GM23338 (cell line): ENCODE measurements around the gene PLA2G12A. TPM values are rescaled to one million over a fixed set of nuclear protein-coding genes. Genes with fewer than 3 reads are reported as not detected.

Experiments used
- ATAC-seq: fragments of 200-7000 bp; cut with Tn5 transposase; 3 replicates; pipeline ENCODE4 v1.9.1; 2020
- DNase-seq: peaks from one replicate; pipeline ENCODE4 v3.0.0-alpha.2; 2015; ENCODE audit warnings: low spot score
- H2AFZ ChIP-seq: fragments of 200-600 bp; sonication (generic); 2 replicates; pipeline ENCODE4 v1.8.0; 2016; ENCODE audit warnings: antibody characterized with exemption, mild to moderate bottlenecking, moderate library complexity
- H3F3A ChIP-seq: fragments of 200-600 bp; sonication (generic); replicated peaks from 2 replicates; pipeline ENCODE4 v1.8.0; 2017; ENCODE audit warnings: antibody characterized with exemption, mixed run types, low read depth
- H3K27ac ChIP-seq: fragments of 200-600 bp; sonication (generic); 2 replicates; pipeline ENCODE4 v1.6.1; 2016; ENCODE audit warnings: low read depth
- H3K27me3 ChIP-seq: fragments of 200-600 bp; sonication (generic); 2 replicates; pipeline ENCODE4 v1.8.0; 2016; ENCODE audit warnings: mild to moderate bottlenecking, mixed run types, moderate library complexity; ENCODE audit not compliant: insufficient read depth
- H3K36me3 ChIP-seq: fragments of 200-600 bp; sonication (generic); 2 replicates; pipeline ENCODE4 v1.8.0; 2016; ENCODE audit warnings: mild to moderate bottlenecking; ENCODE audit not compliant: insufficient read depth
- H3K4me1 ChIP-seq: fragments of 200-600 bp; sonication (generic); 2 replicates; pipeline ENCODE4 v1.8.0; 2016; ENCODE audit warnings: mild to moderate bottlenecking, moderate library complexity; ENCODE audit not compliant: insufficient read depth
- H3K4me2 ChIP-seq: fragments of 200-600 bp; sonication (generic); 2 replicates; pipeline ENCODE4 v1.7.1; 2017; ENCODE audit warnings: mixed run types
- H3K4me3 ChIP-seq: fragments of 200-600 bp; sonication (generic); 2 replicates; pipeline ENCODE4 v1.6.1; 2016; ENCODE audit warnings: mixed run types
- H3K79me2 ChIP-seq: fragments of 200-600 bp; sonication (generic); replicated peaks from 2 replicates; pipeline ENCODE4 v1.8.0; 2017; ENCODE audit warnings: mild to moderate bottlenecking; ENCODE audit not compliant: insufficient read depth
- H3K9me2 ChIP-seq: fragments of 200-600 bp; sonication (generic); 2 replicates; pipeline ENCODE4 v1.8.0; 2017; ENCODE audit not compliant: insufficient read depth
- H4K20me1 ChIP-seq: fragments of 200-600 bp; sonication (generic); replicated peaks from 2 replicates; pipeline ENCODE4 v1.8.0; 2017; ENCODE audit warnings: mild to moderate bottlenecking; ENCODE audit not compliant: insufficient read depth
- H3K27ac Mint-ChIP-seq: 2 replicates; pipeline ENCODE4 v1.8.0; 2020; ENCODE audit warnings: inconsistent platforms, mild to moderate bottlenecking, moderate library complexity, mixed read lengths
- H3K27me3 Mint-ChIP-seq: 3 replicates; pipeline ENCODE4 v1.8.0; 2022; ENCODE audit warnings: low read depth, mild to moderate bottlenecking, moderate library complexity, mixed read lengths, inconsistent platforms; ENCODE audit not compliant: insufficient read depth, poor library complexity
- H3K36me3 Mint-ChIP-seq: 3 replicates; pipeline ENCODE4 v1.8.0; 2021; ENCODE audit warnings: low read depth, mild to moderate bottlenecking, inconsistent platforms, moderate library complexity, mixed read lengths
- H3K4me1 Mint-ChIP-seq: 3 replicates; pipeline ENCODE4 v1.8.0; 2020; ENCODE audit warnings: mild to moderate bottlenecking, inconsistent platforms, mixed read lengths
- H3K4me3 Mint-ChIP-seq: 3 replicates; pipeline ENCODE4 v1.8.0; 2021; ENCODE audit warnings: moderate library complexity, mild to moderate bottlenecking, inconsistent platforms, mixed read lengths
- H3K9me3 Mint-ChIP-seq: 3 replicates; pipeline ENCODE4 v1.8.0; 2020; ENCODE audit warnings: moderate library complexity, mild to moderate bottlenecking, inconsistent platforms, mixed read lengths
- CREB1 ChIP-seq: fragments of 250-450 bp; sonication (Bioruptor Pico); IDR thresholded peaks from 2 replicates; pipeline ENCODE4 v1.5.0; 2020; ENCODE audit warnings: low read depth, mild to moderate bottlenecking, moderate library complexity
- CTCF ChIP-seq, 2 experiments: fragments of 200-600 bp in 1 of 2; sonication (generic) in 1 of 2; conservative IDR thresholded peaks; 2 replicates each; pipeline versions ENCODE4 v1.5.1 to v1.6.1; 2016 to 2017; ENCODE audit warnings: antibody characterized with exemption in 2 of 2, low read depth in 2 of 2, mild to moderate bottlenecking in 2 of 2, moderate library complexity in 1 of 2
- EZH2 ChIP-seq: fragments of 200-600 bp; sonication (generic); IDR thresholded peaks from one replicate; pipeline ENCODE4 v1.8.0; 2017; ENCODE audit warnings: antibody characterized with exemption, mild to moderate bottlenecking, low read depth; ENCODE audit not compliant: unreplicated experiment
- EZH2phosphoT487 ChIP-seq: fragments of 200-600 bp; sonication (generic); IDR thresholded peaks from one replicate; pipeline ENCODE4 v1.8.1; 2018; ENCODE audit warnings: antibody characterized with exemption; ENCODE audit not compliant: unreplicated experiment
- JUNB ChIP-seq: IDR thresholded peaks from one replicate; pipeline ENCODE4 v1.6.1; 2016; ENCODE audit warnings: antibody characterized with exemption; ENCODE audit not compliant: unreplicated experiment
- NANOG ChIP-seq: IDR thresholded peaks from 2 replicates; pipeline ENCODE4 v1.6.1; 2016; ENCODE audit warnings: antibody characterized with exemption, borderline replicate concordance
- POLR2AphosphoS5 ChIP-seq: IDR thresholded peaks from 2 replicates; pipeline ENCODE4 v1.6.1; 2016; ENCODE audit warnings: antibody characterized with exemption, low read depth
- STAT1 ChIP-seq: IDR thresholded peaks from one replicate; pipeline ENCODE4 v1.6.1; 2016; ENCODE audit warnings: antibody characterized with exemption; ENCODE audit not compliant: unreplicated experiment
- ZNF114 ChIP-seq: fragments of 250-450 bp; sonication (Bioruptor Pico); IDR thresholded peaks from 2 replicates; pipeline ENCODE4 v1.5.0; 2020; ENCODE audit warnings: mild to moderate bottlenecking, moderate library complexity
- ZNF331 ChIP-seq: fragments of 250-450 bp; sonication (Bioruptor Pico); IDR thresholded peaks from 2 replicates; pipeline ENCODE4 v1.5.0; 2020; ENCODE audit warnings: low read depth, mild to moderate bottlenecking, moderate library complexity
- ZNF462 ChIP-seq: fragments of 250-450 bp; sonication (Bioruptor Pico); IDR thresholded peaks from 2 replicates; pipeline ENCODE4 v1.5.0; 2020; ENCODE audit warnings: mild to moderate bottlenecking, moderate library complexity
- polyA plus RNA-seq: library from polyadenylated mRNA; unstranded; fragments of >200 nt; fragmentation: Nextera tagmentation; extraction: Ambion mirVana; gene quantifications from 2 replicates; pipeline ENCODE4 v1.2.1, GENCODE V29; 2016
- total RNA-seq: library from RNA; depleted of rRNA; stranded (reverse); fragments of >200 nt; shearing (Covaris generic); gene quantifications from 2 replicates; pipeline ENCODE4 v1.2.3, GENCODE V29; 2014
- TF ChIP-seq, protein P1 (sequence below): IDR thresholded peaks from 2 replicates; pipeline ENCODE4 v1.6.1; 2016; ENCODE audit warnings: antibody characterized with exemption
- TF ChIP-seq, protein P2 (sequence below): IDR thresholded peaks from one replicate; pipeline ENCODE4 v1.6.1; 2018; ENCODE audit warnings: antibody characterized with exemption; ENCODE audit not compliant: unreplicated experiment

PLA2G12A gene
- total and polyA plus RNA-seq, 2 experiments from 2014 or later = 30.8 to 70.7 TPM

GRCh38 chr4:109672169-109672930 lies 57.5 kb downstream of the PLA2G12A start:
- no peaks in the 10 kb centered on the region for H3F3A ChIP-seq
- no peak overlapping the region for H3K4me2 ChIP-seq
- peaks cover 5% of the 10 kb centered on the region; the same call in 1 of the 2 replicates for H3K9me2 ChIP-seq
- H3K79me2 ChIP-seq = no peaks in the 10 kb centered on the region
- H3K27ac ChIP-seq = no peak overlapping the region
- Mint-ChIP-seq H3K27me3 (no peaks in the 10 kb centered on the region), H3K36me3 (peaks cover 7% of the 10 kb centered on the region), H3K27ac (no peak overlapping the region), H3K4me1 (peaks cover 3% of the 10 kb centered on the region; the same call in 2 of the 3 replicates), H3K9me3 (peaks cover 6% of the 10 kb centered on the region), H3K4me3 (no peak overlapping the region)
- ATAC-seq (no peak), DNase-seq (no peak)
- H4K20me1 ChIP-seq = no peaks in the 10 kb centered on the region
- no peak overlapping the region for H3K4me3 ChIP-seq
- TF ChIP-seq NANOG (no peak), POLR2AphosphoS5 (no peak), CREB1 (CRISPR knock-in tag) (no peak), EZH2 (no peak), ZNF114 (CRISPR knock-in tag) (no peak), ZNF462 (CRISPR knock-in tag) (no peak), ZNF331 (no peak), STAT1 (no peak), EZH2phosphoT487 (no peak), JUNB (no peak), CTCF (conservative IDR thresholded peaks at IDR 0.05; ENCODE audit: low read depth in 2 of 2) (no peak)
- TF ChIP-seq, protein P1, sequence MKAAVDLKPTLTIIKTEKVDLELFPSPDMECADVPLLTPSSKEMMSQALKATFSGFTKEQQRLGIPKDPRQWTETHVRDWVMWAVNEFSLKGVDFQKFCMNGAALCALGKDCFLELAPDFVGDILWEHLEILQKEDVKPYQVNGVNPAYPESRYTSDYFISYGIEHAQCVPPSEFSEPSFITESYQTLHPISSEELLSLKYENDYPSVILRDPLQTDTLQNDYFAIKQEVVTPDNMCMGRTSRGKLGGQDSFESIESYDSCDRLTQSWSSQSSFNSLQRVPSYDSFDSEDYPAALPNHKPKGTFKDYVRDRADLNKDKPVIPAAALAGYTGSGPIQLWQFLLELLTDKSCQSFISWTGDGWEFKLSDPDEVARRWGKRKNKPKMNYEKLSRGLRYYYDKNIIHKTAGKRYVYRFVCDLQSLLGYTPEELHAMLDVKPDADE = no peak
- TF ChIP-seq, protein P2, sequence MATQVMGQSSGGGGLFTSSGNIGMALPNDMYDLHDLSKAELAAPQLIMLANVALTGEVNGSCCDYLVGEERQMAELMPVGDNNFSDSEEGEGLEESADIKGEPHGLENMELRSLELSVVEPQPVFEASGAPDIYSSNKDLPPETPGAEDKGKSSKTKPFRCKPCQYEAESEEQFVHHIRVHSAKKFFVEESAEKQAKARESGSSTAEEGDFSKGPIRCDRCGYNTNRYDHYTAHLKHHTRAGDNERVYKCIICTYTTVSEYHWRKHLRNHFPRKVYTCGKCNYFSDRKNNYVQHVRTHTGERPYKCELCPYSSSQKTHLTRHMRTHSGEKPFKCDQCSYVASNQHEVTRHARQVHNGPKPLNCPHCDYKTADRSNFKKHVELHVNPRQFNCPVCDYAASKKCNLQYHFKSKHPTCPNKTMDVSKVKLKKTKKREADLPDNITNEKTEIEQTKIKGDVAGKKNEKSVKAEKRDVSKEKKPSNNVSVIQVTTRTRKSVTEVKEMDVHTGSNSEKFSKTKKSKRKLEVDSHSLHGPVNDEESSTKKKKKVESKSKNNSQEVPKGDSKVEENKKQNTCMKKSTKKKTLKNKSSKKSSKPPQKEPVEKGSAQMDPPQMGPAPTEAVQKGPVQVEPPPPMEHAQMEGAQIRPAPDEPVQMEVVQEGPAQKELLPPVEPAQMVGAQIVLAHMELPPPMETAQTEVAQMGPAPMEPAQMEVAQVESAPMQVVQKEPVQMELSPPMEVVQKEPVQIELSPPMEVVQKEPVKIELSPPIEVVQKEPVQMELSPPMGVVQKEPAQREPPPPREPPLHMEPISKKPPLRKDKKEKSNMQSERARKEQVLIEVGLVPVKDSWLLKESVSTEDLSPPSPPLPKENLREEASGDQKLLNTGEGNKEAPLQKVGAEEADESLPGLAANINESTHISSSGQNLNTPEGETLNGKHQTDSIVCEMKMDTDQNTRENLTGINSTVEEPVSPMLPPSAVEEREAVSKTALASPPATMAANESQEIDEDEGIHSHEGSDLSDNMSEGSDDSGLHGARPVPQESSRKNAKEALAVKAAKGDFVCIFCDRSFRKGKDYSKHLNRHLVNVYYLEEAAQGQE = no peak
- H3K27me3 ChIP-seq = no peaks in the 10 kb centered on the region
- H3K4me1 ChIP-seq = no peaks in the 10 kb centered on the region
- H2AFZ ChIP-seq = no peak overlapping the region
- 0 out of 2 replicates have a peak, but pooled peaks cover 3% of the 10 kb centered on the region for H3K36me3 ChIP-seq
